BLaER1 (cell line): Measurements from ENCODE around the gene P2RY13.

Experiments used
- H3K27ac ChIP-seq: shearing (Covaris generic); formaldehyde crosslinking; 2 replicates; pipeline ENCODE4 v1.8.1; 2022
- H3K27me3 ChIP-seq: shearing (Covaris generic); formaldehyde crosslinking; 2 replicates; pipeline ENCODE4 v1.8.1; 2022
- H3K36me3 ChIP-seq: shearing (Covaris generic); formaldehyde crosslinking; 2 replicates; pipeline ENCODE4 v1.8.1; 2022
- H3K4me1 ChIP-seq: shearing (Covaris generic); formaldehyde crosslinking; 2 replicates; pipeline ENCODE4 v1.8.1; 2022
- H3K4me2 ChIP-seq: shearing (Covaris generic); formaldehyde crosslinking; 2 replicates; pipeline ENCODE4 v1.8.1; 2022
- H3K4me3 ChIP-seq: shearing (Covaris generic); formaldehyde crosslinking; 2 replicates; pipeline ENCODE4 v1.8.1; 2022
- H3K9ac ChIP-seq: shearing (Covaris generic); formaldehyde crosslinking; 2 replicates; pipeline ENCODE4 v1.8.1; 2022
- H3K9me3 ChIP-seq: shearing (Covaris generic); formaldehyde crosslinking; 2 replicates; pipeline ENCODE4 v1.8.1; 2022
- H4K20me1 ChIP-seq: shearing (Covaris generic); formaldehyde crosslinking; 2 replicates; pipeline ENCODE4 v1.8.1; 2022
- Cebpa-rat ChIP-seq: shearing (Covaris generic); IDR thresholded peaks from 2 replicates; pipeline ENCODE4 v1.8.1; 2022

The P2RY13 gene

DNA sequence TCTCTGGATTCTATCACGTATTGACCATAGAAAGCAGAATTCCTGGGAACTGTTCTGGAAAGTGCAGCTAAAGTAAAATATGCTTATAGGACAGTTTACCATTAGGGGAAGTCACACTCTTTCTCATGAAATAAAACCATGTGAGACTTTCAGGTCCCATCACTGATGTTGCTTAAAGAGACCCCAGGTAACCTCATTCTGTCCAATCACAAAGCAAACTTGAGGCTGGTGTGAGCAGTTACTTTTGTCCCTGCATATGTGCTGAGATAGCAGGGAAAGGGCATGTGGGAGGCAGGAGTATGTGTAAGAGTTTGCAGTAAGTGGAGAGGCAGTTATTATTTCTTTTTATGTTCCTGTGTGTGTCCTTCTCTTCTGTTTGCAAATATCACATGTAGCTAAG, 28.8 kb downstream of the P2RY13 start:
- no peaks in the 10 kb centered on the region for H3K9me3 ChIP-seq
- H3K4me2 ChIP-seq = no peak overlapping the region
- TF ChIP-seq Cebpa-rat = no peak
- H3K27ac ChIP-seq = no peak overlapping the region
- H3K4me1 ChIP-seq = no peaks in the 10 kb centered on the region
- no peaks in the 10 kb centered on the region for H4K20me1 ChIP-seq
- H3K9ac ChIP-seq = no peak overlapping the region
- H3K27me3 ChIP-seq = no peaks in the 10 kb centered on the region
- no peak overlapping the region for H3K4me3 ChIP-seq
- no peaks in the 10 kb centered on the region for H3K36me3 ChIP-seq

- Histone ChIP-seq H3K27me3 (no peaks in the 10 kb centered on the region), H3K4me3 (no peak overlapping the region), H3K4me1 (no peaks in the 10 kb centered on the region), H3K9me3 (no peaks in the 10 kb centered on the region), H3K27ac (no peak overlapping the region), H3K36me3 (no peaks in the 10 kb centered on the region), H3K9ac (no peak overlapping the region), H4K20me1 (no peaks in the 10 kb centered on the region), H3K4me2 (no peak overlapping the region)
- no peak for TF ChIP-seq Cebpa-rat
Observed at GRCh38 chr3:151299006-151299405, 30.3 kb downstream of the P2RY13 start.

DNA sequence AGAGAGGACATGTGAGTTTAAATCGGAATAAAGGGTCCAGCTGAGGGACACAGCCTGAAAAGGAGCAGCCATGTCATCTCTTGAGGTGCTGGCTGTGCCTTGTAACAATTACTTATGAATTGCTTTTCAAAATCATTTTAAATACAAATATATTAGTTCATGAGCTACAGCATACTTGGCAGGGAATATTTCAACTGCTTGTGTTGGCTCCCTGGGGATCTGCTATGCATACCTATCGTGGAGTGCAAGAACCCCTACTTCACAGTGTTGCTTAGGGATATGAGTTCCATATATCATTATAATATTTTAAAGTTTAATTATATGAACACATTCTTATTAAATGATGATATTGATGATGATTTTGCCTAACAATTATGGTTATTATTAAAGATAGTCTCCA, 31.9 kb downstream of the P2RY13 start:
- Histone ChIP-seq H3K4me2 (no peak overlapping the region), H3K4me1 (no peaks in the 10 kb centered on the region), H3K36me3 (no peaks in the 10 kb centered on the region), H3K9me3 (no peaks in the 10 kb centered on the region), H3K27me3 (no peaks in the 10 kb centered on the region), H3K27ac (no peak overlapping the region), H3K9ac (no peak overlapping the region), H3K4me3 (no peak overlapping the region), H4K20me1 (no peaks in the 10 kb centered on the region)
- no peak for TF ChIP-seq Cebpa-rat

DNA sequence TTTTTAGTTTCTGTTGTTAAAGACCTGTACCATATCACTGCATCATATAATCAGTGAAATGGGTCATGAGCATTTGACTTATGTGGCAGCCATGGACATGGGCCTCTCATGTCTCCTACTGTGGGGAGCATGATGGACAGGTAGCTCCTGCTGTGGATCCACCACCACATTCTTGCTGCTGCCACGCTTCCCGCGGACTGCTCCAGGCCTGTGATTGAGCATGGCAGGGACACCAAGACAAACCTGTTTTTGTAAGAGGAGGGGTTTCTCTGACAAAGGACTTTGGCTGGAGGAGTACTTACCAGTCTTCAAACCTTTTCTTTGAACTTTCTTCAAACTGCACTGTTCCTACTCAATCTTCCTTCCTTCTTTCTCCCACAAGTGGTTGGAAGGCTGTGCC, 33.1 kb downstream of the P2RY13 start:
- Histone ChIP-seq H3K9me3 (no peaks in the 10 kb centered on the region), H3K9ac (no peak overlapping the region), H3K4me1 (no peaks in the 10 kb centered on the region), H3K36me3 (no peaks in the 10 kb centered on the region), H4K20me1 (no peaks in the 10 kb centered on the region), H3K4me3 (no peak overlapping the region), H3K27ac (no peak overlapping the region), H3K4me2 (no peak overlapping the region), H3K27me3 (no peaks in the 10 kb centered on the region)
- no peak for TF ChIP-seq Cebpa-rat

GRCh38 chr3:151293127-151293526, 36.2 kb downstream of the P2RY13 start:
- H3K36me3 ChIP-seq = no peaks in the 10 kb centered on the region
- H3K4me1 ChIP-seq = no peaks in the 10 kb centered on the region
- no peak overlapping the region for H3K4me2 ChIP-seq
- H3K4me3 ChIP-seq = no peak overlapping the region
- H3K27ac ChIP-seq = no peak overlapping the region
- H3K27me3 ChIP-seq = no peaks in the 10 kb centered on the region
- no peak overlapping the region for H3K9ac ChIP-seq
- no peaks in the 10 kb centered on the region for H3K9me3 ChIP-seq
- no peaks in the 10 kb centered on the region for H4K20me1 ChIP-seq
- TF ChIP-seq Cebpa-rat = no peak

- no peak for TF ChIP-seq Cebpa-rat
- no peaks in the 10 kb centered on the region for H3K9me3 ChIP-seq
Observed at GRCh38 chr3:151290673-151291072, 38.7 kb downstream of the P2RY13 start.

DNA sequence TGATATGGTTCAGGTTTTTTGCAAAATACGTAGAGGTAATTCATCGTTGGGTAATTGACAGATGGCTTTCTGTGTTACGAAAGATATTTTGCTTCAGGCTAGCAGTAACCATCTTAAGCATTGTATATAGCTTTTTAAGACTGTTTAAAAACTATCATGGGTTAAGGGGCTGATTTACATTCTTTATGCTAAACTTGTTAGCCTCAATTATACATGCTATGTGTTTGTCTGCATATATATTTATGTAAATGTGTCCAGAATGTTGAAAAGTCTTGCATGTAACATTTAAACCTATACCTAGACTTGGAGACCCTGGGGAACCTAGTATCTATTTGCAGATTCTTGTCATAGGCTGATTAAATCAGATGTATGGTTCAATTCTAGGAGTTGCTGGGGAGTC, 39.9 kb downstream of the P2RY13 start:
- no peak overlapping the region for H3K4me2 ChIP-seq
- H3K27me3 ChIP-seq = no peaks in the 10 kb centered on the region
- H3K27ac ChIP-seq = no peak overlapping the region
- TF ChIP-seq Cebpa-rat = no peak
- H3K36me3 ChIP-seq = no peaks in the 10 kb centered on the region
- no peaks in the 10 kb centered on the region for H4K20me1 ChIP-seq
- H3K9ac ChIP-seq = no peak overlapping the region
- H3K4me1 ChIP-seq = peaks cover 3% of the 10 kb centered on the region
- H3K4me3 ChIP-seq = no peak overlapping the region
- no peaks in the 10 kb centered on the region for H3K9me3 ChIP-seq

More at GRCh38 chr3:151290673-151291072, 38.7 kb downstream of the P2RY13 start:
- Histone ChIP-seq H3K4me3 (no peak overlapping the region), H4K20me1 (no peaks in the 10 kb centered on the region), H3K27ac (no peak overlapping the region), H3K9ac (no peak overlapping the region), H3K4me1 (no peaks in the 10 kb centered on the region), H3K27me3 (no peaks in the 10 kb centered on the region), H3K4me2 (no peak overlapping the region), H3K36me3 (no peaks in the 10 kb centered on the region)

GRCh38 chr3:151285940-151286339, 43.4 kb downstream of the P2RY13 start:
- no peaks in the 10 kb centered on the region for H3K9me3 ChIP-seq
- H4K20me1 ChIP-seq = no peaks in the 10 kb centered on the region
- no peak overlapping the region for H3K4me2 ChIP-seq
- H3K27ac ChIP-seq = no peak overlapping the region
- H3K36me3 ChIP-seq = no peaks in the 10 kb centered on the region
- TF ChIP-seq Cebpa-rat = no peak
- H3K9ac ChIP-seq = no peak overlapping the region
- H3K4me1 ChIP-seq = peaks cover 23% of the 10 kb centered on the region
- H3K27me3 ChIP-seq = no peaks in the 10 kb centered on the region
- no peak overlapping the region for H3K4me3 ChIP-seq

GRCh38 chr3:151283907-151284461, 45.4 kb downstream of the P2RY13 start:
- Histone ChIP-seq H3K4me1 (peaks cover 32% of the 10 kb centered on the region), H3K27me3 (no peaks in the 10 kb centered on the region)

DNA sequence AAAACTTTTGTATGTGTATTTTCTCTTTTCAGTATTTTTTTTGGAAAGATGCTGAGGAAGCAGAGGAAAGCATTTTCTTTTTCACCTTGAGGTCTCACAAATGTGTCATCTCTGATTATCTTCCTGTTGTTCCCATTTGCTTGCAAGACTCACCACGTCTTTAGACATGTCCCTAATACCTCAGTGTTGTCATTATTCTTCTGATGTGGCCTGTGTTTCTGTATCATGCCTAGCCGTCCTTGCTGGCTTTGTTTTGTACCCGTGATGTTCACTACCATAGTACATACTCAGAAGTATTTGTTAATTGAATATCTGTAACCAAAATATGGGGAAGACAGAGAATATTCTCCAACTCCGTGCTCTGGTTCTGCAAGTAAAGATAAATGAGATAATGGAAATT, 46.0 kb downstream of the P2RY13 start:
- H3K4me2 ChIP-seq = peak overlapping the region; percentile 51; the same call in 1 of the 2 replicates
- no peaks in the 10 kb centered on the region for H3K36me3 ChIP-seq
- H3K27me3 ChIP-seq = no peaks in the 10 kb centered on the region
- no peaks in the 10 kb centered on the region for H4K20me1 ChIP-seq
- no peaks in the 10 kb centered on the region for H3K9me3 ChIP-seq
- H3K9ac ChIP-seq = no peak overlapping the region
- H3K4me1 ChIP-seq = peaks cover 38% of the 10 kb centered on the region
- H3K4me3 ChIP-seq = no peak overlapping the region
- no peak for TF ChIP-seq Cebpa-rat
- no peak overlapping the region for H3K27ac ChIP-seq

More at GRCh38 chr3:151283907-151284461, 45.4 kb downstream of the P2RY13 start:
- Histone ChIP-seq H3K36me3 (no peaks in the 10 kb centered on the region), H3K4me2 (peak overlapping the region; percentile 51), H3K27ac (no peak overlapping the region), H3K9ac (no peak overlapping the region), H4K20me1 (no peaks in the 10 kb centered on the region), H3K4me3 (no peak overlapping the region), H3K9me3 (no peaks in the 10 kb centered on the region)
- no peak for TF ChIP-seq Cebpa-rat

DNA sequence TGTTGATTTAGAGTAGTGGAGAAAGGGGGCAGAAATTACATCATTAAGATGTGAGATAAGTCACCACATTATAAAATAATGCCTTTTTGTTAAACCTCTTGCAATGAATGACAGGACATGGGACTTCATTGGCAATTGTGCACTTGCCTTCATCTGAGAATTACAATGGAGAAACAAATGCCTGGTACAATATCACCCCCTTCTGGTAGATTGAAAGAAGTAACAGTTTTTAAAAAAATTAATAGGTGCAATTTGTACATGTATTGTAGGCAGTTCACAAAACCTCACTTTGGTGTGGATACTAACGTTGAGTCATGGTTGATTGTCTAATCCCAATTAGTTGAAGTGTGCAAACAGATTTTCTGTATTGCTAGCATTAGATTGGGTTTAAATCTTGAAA, 46.4 kb downstream of the P2RY13 start:
- Histone ChIP-seq H3K4me1 (peaks cover 43% of the 10 kb centered on the region), H3K4me2 (no peak overlapping the region), H4K20me1 (no peaks in the 10 kb centered on the region), H3K9ac (no peak overlapping the region), H3K27ac (no peak overlapping the region), H3K27me3 (no peaks in the 10 kb centered on the region), H3K36me3 (no peaks in the 10 kb centered on the region), H3K9me3 (no peaks in the 10 kb centered on the region), H3K4me3 (no peak overlapping the region)
- TF ChIP-seq Cebpa-rat = no peak
